ENCODE data around the gene ZNF687.

- no peak for TF ChIP-seq ARNTL (CRISPR knock-in tag; IDR thresholded peaks at IDR 0.05; ENCODE audit: borderline replicate concordance, low read depth)
- TF ChIP-seq, protein P1, sequence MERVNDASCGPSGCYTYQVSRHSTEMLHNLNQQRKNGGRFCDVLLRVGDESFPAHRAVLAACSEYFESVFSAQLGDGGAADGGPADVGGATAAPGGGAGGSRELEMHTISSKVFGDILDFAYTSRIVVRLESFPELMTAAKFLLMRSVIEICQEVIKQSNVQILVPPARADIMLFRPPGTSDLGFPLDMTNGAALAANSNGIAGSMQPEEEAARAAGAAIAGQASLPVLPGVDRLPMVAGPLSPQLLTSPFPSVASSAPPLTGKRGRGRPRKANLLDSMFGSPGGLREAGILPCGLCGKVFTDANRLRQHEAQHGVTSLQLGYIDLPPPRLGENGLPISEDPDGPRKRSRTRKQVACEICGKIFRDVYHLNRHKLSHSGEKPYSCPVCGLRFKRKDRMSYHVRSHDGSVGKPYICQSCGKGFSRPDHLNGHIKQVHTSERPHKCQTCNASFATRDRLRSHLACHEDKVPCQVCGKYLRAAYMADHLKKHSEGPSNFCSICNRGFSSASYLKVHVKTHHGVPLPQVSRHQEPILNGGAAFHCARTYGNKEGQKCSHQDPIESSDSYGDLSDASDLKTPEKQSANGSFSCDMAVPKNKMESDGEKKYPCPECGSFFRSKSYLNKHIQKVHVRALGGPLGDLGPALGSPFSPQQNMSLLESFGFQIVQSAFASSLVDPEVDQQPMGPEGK (CRISPR knock-in tag; IDR thresholded peaks at IDR 0.05; ENCODE audit: borderline replicate concordance): no peak
- no peak for TF ChIP-seq OSR1 (CRISPR knock-in tag; IDR thresholded peaks at IDR 0.05)
- no peak for TF ChIP-seq PPARA (CRISPR knock-in tag; IDR thresholded peaks at IDR 0.05; ENCODE audit: borderline replicate concordance)
- no peak for TF ChIP-seq CREB5 (CRISPR knock-in tag; IDR thresholded peaks at IDR 0.05; ENCODE audit: low read depth)
- no peak for TF ChIP-seq ZC3H10 (CRISPR knock-in tag; IDR thresholded peaks at IDR 0.05)
- no peak for TF ChIP-seq RARB (CRISPR knock-in tag; IDR thresholded peaks at IDR 0.05)
- TF ChIP-seq ZNF8 (CRISPR knock-in tag; IDR thresholded peaks at IDR 0.05): no peak
- TF ChIP-seq ESRRG (CRISPR knock-in tag; IDR thresholded peaks at IDR 0.05): no peak
- no peak for TF ChIP-seq BACH2 (CRISPR knock-in tag; IDR thresholded peaks at IDR 0.05; ENCODE audit: borderline replicate concordance)
- no peak for TF ChIP-seq CSDC2 (CRISPR knock-in tag; IDR thresholded peaks at IDR 0.05)
- TF ChIP-seq ZFP3 (CRISPR knock-in tag; IDR thresholded peaks at IDR 0.05): no peak
- TF ChIP-seq, protein P2, sequence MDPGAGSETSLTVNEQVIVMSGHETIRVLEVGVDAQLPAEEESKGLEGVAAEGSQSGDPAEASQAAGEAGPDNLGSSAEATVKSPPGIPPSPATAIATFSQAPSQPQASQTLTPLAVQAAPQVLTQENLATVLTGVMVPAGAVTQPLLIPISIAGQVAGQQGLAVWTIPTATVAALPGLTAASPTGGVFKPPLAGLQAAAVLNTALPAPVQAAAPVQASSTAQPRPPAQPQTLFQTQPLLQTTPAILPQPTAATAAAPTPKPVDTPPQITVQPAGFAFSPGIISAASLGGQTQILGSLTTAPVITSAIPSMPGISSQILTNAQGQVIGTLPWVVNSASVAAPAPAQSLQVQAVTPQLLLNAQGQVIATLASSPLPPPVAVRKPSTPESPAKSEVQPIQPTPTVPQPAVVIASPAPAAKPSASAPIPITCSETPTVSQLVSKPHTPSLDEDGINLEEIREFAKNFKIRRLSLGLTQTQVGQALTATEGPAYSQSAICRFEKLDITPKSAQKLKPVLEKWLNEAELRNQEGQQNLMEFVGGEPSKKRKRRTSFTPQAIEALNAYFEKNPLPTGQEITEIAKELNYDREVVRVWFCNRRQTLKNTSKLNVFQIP (CRISPR knock-in tag; IDR thresholded peaks at IDR 0.05; ENCODE audit: borderline replicate concordance, low read depth): no peak
Observed at GRCh38 chr1:151267760-151268159, 14.3 kb upstream of the ZNF687 start.
